Fibroblast of lung (primary cell): Measurements from ENCODE around the gene VPS41. TPM values are rescaled to one million over a fixed set of nuclear protein-coding genes. Genes with fewer than 3 reads are reported as not detected.

Source experiments
- DNase-seq, 2 donors: peaks; one replicate each; pipeline versions ENCODE4 v3.0.0 to v3.0.0-alpha.2; 2010; ENCODE audit warnings: low read depth in 2 of 2
- H2AFZ ChIP-seq: 2 replicates; pipeline ENCODE4 v1.5.1; 2012; ENCODE audit warnings: low read length, control low read depth, inconsistent platforms
- H3K27ac ChIP-seq: 2 replicates; pipeline ENCODE4 v1.5.1; 2011; ENCODE audit warnings: low read length, control low read depth; ENCODE audit not compliant: insufficient read depth
- H3K27me3 ChIP-seq: 2 replicates; pipeline ENCODE4 v1.5.1; 2011; ENCODE audit warnings: mild to moderate bottlenecking, low read length; ENCODE audit not compliant: control insufficient read depth, insufficient read depth
- H3K36me3 ChIP-seq: 2 replicates; pipeline ENCODE4 v1.5.1; 2011; ENCODE audit warnings: low read length; ENCODE audit not compliant: control insufficient read depth, insufficient read depth
- H3K4me1 ChIP-seq: 2 replicates; pipeline ENCODE4 v1.5.1; 2011; ENCODE audit warnings: low read length; ENCODE audit not compliant: control insufficient read depth, insufficient read depth; ENCODE audit errors: extremely low read depth
- H3K4me2 ChIP-seq: 2 replicates; pipeline ENCODE4 v1.5.1; 2011; ENCODE audit warnings: low read length, control low read depth; ENCODE audit not compliant: insufficient read depth; ENCODE audit errors: extremely low read depth
- H3K4me3 ChIP-seq, 4 experiments: fragments of 200-600 bp in 1 of 4; sonication (generic) in 1 of 4; replicated peaks in 1 of 4; 2 replicates each; pipeline ENCODE4 v1.5.1; 2011 to 2016; ENCODE audit warnings: low read length in 4 of 4, low read depth in 3 of 4, mild to moderate bottlenecking in 3 of 4, control low read depth in 2 of 4, inconsistent platforms in 1 of 4, mixed read lengths in 1 of 4; ENCODE audit not compliant: insufficient read depth in 1 of 4; ENCODE audit errors: control extremely low read depth in 1 of 4
- H3K79me2 ChIP-seq: 2 replicates; pipeline ENCODE4 v1.5.1; 2012; ENCODE audit warnings: mild to moderate bottlenecking, low read length, inconsistent platforms; ENCODE audit not compliant: control insufficient read depth, insufficient read depth
- H3K9ac ChIP-seq: 2 replicates; pipeline ENCODE4 v1.5.1; 2011; ENCODE audit warnings: mild to moderate bottlenecking, low read length, control low read depth; ENCODE audit not compliant: insufficient read depth
- H3K9me3 ChIP-seq: 2 replicates; pipeline ENCODE4 v1.5.1; 2012; ENCODE audit warnings: low read depth, low read length; ENCODE audit not compliant: control insufficient read depth, insufficient read depth
- H4K20me1 ChIP-seq: 2 replicates; pipeline ENCODE4 v1.5.1; 2011; ENCODE audit warnings: low read length; ENCODE audit not compliant: control insufficient read depth, insufficient read depth; ENCODE audit errors: extremely low read depth
- EZH2 ChIP-seq: IDR thresholded peaks from 2 replicates; pipeline ENCODE4 v1.5.1; 2012; ENCODE audit warnings: low read length, control low read depth, mild to moderate bottlenecking; ENCODE audit errors: missing control alignments
- polyA plus RNA-seq, 2 donors: library from polyadenylated mRNA; depleted of rRNA in 1 of 2; stranded (reverse) in 1 of 2; unstranded in 1 of 2; fragments of >200 nt; gene quantifications; 2 replicates each; pipeline ENCODE4 v1.2.1, GENCODE V29; 2011 to 2012; ENCODE audit warnings: missing spikeins in 1 of 2
- total RNA-seq: library from RNA; depleted of rRNA; stranded (reverse); fragments of >200 nt; gene quantifications from 2 replicates; pipeline ENCODE4 v1.2.1, GENCODE V29; 2014
- TF ChIP-seq, protein P1 (sequence below), 2 donors: IDR thresholded peaks in 1 of 2; conservative IDR thresholded peaks in 1 of 2; 1 replicate in 1 of 2; 2 replicates in 1 of 2; pipeline ENCODE4 v1.5.1; 2011 to 2012; ENCODE audit warnings: low read length in 2 of 2, control low read depth in 1 of 2, inconsistent platforms in 1 of 2, low read depth in 1 of 2, mild to moderate bottlenecking in 1 of 2

The VPS41 gene
- total and polyA plus RNA-seq, 2 donors (not counting 1 experiment from before 2014, with no cell fraction given): 55.5 to 66.7 TPM

DNA sequence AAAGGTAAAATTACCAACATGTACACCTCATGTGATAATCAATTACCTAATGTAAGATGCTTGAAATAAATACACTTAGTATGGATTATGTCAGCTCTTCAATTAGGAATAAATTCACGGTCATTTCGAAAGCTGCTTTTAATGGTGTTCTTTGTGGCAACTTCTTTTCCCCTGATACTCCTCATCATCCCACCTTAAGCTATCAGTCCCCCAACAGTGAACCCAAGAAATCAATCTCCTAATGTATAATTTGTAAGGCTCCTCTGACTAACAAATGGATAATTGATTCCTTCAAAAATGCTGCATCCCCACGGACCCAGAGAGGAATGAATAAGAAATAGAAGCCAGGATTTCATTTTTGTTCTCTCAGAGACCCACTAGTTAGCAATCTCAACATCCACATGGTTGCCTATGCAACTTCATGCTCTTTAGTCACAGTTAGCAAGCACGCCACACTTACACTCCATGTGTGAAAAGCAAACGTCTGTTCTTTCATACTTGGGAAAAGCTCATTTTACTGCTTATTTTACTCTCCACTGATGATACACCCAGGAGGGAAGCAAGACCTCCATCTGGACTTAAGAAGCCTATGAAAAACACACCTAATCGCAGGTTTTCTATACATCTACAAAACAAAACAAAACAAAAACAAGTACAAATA is 70.1 kb downstream of the VPS41 start:
- no peaks in the 10 kb centered on the region for H3K27me3 ChIP-seq
- H3K36me3 ChIP-seq: no peaks in the 10 kb centered on the region
- no peak overlapping the region for H2AFZ ChIP-seq
- no peak overlapping the region for H3K9ac ChIP-seq
- TF ChIP-seq, protein P1, sequence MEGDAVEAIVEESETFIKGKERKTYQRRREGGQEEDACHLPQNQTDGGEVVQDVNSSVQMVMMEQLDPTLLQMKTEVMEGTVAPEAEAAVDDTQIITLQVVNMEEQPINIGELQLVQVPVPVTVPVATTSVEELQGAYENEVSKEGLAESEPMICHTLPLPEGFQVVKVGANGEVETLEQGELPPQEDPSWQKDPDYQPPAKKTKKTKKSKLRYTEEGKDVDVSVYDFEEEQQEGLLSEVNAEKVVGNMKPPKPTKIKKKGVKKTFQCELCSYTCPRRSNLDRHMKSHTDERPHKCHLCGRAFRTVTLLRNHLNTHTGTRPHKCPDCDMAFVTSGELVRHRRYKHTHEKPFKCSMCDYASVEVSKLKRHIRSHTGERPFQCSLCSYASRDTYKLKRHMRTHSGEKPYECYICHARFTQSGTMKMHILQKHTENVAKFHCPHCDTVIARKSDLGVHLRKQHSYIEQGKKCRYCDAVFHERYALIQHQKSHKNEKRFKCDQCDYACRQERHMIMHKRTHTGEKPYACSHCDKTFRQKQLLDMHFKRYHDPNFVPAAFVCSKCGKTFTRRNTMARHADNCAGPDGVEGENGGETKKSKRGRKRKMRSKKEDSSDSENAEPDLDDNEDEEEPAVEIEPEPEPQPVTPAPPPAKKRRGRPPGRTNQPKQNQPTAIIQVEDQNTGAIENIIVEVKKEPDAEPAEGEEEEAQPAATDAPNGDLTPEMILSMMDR (conservative IDR thresholded peaks at IDR 0.05 in 1 of 2, IDR thresholded peaks at IDR 0.05 in 1 of 2; ENCODE audit: low read depth in 1 of 2, low read length in 2 of 2): no peak
- TF ChIP-seq EZH2: no peak
- H3K9me3 ChIP-seq: no peaks in the 10 kb centered on the region
- no peak for DNase-seq
- no peaks in the 10 kb centered on the region for H4K20me1 ChIP-seq
- no peak overlapping the region for H3K27ac ChIP-seq
- H3K79me2 ChIP-seq: no peaks in the 10 kb centered on the region
- no peak overlapping the region for H3K4me2 ChIP-seq
- H3K4me1 ChIP-seq: peaks cover 7% of the 10 kb centered on the region
- no peak overlapping the region for H3K4me3 ChIP-seq

GRCh38 chr7:38834357-38834756 is 74.6 kb downstream of the VPS41 start:
- TF ChIP-seq, protein P1 (conservative IDR thresholded peaks at IDR 0.05 in 1 of 2, IDR thresholded peaks at IDR 0.05 in 1 of 2; ENCODE audit: low read depth in 1 of 2, low read length in 2 of 2): no peak
- no peak for TF ChIP-seq EZH2

DNA sequence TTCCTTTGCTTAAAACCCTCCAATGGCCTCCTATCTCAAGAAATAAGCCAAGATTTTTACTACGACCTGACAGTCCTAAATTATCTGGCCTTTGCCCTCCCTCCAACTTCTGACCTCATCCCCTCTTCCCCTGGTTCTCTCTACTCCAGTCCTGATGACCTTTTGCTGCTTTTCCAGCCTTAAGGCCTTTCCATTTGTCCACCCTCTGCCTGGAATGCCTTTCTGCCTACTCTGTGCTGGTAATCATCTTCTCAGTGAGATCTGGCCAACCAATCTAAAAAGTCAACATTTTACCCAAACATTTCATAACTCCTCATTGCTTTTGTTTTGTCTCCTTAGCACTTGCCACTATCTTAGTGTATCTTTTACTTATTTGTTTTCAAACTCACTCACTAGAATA is 75.7 kb downstream of the VPS41 start:
- DNase-seq: no peak
- TF ChIP-seq, protein P1 (conservative IDR thresholded peaks at IDR 0.05 in 1 of 2, IDR thresholded peaks at IDR 0.05 in 1 of 2; ENCODE audit: low read depth in 1 of 2, low read length in 2 of 2): no peak
- TF ChIP-seq EZH2: no peak
- H3K4me3 ChIP-seq: no peak overlapping the region
- H3K27ac ChIP-seq: no peak overlapping the region
- no peak overlapping the region for H3K4me2 ChIP-seq
- no peaks in the 10 kb centered on the region for H3K79me2 ChIP-seq
- no peaks in the 10 kb centered on the region for H3K36me3 ChIP-seq
- no peak overlapping the region for H2AFZ ChIP-seq
- H3K9ac ChIP-seq: no peak overlapping the region
- H3K9me3 ChIP-seq: no peaks in the 10 kb centered on the region
- no peaks in the 10 kb centered on the region for H3K4me1 ChIP-seq
- H4K20me1 ChIP-seq: no peaks in the 10 kb centered on the region
- H3K27me3 ChIP-seq: no peaks in the 10 kb centered on the region

More at GRCh38 chr7:38834357-38834756, 74.6 kb downstream of the VPS41 start:
- DNase-seq: no peak
- H3K9ac ChIP-seq: no peak overlapping the region
- no peaks in the 10 kb centered on the region for H3K9me3 ChIP-seq
- H3K27me3 ChIP-seq: no peaks in the 10 kb centered on the region
- no peak overlapping the region for H3K27ac ChIP-seq
- no peaks in the 10 kb centered on the region for H4K20me1 ChIP-seq
- no peaks in the 10 kb centered on the region for H3K36me3 ChIP-seq
- no peaks in the 10 kb centered on the region for H3K79me2 ChIP-seq
- H3K4me2 ChIP-seq: no peak overlapping the region
- H2AFZ ChIP-seq: no peak overlapping the region
- H3K4me1 ChIP-seq: no peaks in the 10 kb centered on the region
- H3K4me3 ChIP-seq: no peak overlapping the region
